ENCODE data around the gene PRKCZ.

DNA sequence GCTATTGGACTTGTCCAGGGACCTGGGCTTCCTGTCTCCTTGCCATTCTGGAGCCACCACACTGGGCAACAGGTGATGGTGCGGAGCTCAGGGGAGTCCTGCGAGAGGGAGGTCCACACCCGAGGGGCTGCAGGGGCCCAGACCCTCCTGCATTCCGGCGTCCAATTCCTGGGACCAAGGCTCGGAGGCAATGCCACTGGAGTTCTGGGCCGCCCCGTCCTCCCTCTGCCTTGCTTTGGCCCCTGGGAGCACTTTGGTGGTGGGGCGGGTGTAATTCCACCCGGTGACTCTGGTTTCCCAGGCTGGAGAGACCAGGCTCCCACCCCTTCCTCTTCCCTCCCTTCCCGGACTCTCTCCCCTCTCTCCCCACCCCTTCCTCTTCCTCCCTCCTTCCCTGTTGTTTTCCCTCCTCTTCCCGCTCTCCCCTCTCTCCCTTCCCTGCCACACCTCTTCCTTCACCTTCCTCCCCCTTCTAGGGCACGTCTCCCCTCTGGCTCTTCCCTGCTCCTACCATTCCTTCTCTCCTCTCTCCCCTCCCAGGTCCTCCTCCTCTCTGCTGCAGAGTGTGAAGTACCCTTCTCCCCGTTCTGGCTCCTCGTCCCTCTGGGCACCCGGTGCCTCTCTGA is 2.0 kb downstream of the PRKCZ start:
- TF ChIP-seq EZH2phosphoT487 (IDR thresholded peaks at IDR 0.05; ENCODE audit: borderline replicate concordance, low read depth, low read length) = no peak
- TF ChIP-seq, protein P1, sequence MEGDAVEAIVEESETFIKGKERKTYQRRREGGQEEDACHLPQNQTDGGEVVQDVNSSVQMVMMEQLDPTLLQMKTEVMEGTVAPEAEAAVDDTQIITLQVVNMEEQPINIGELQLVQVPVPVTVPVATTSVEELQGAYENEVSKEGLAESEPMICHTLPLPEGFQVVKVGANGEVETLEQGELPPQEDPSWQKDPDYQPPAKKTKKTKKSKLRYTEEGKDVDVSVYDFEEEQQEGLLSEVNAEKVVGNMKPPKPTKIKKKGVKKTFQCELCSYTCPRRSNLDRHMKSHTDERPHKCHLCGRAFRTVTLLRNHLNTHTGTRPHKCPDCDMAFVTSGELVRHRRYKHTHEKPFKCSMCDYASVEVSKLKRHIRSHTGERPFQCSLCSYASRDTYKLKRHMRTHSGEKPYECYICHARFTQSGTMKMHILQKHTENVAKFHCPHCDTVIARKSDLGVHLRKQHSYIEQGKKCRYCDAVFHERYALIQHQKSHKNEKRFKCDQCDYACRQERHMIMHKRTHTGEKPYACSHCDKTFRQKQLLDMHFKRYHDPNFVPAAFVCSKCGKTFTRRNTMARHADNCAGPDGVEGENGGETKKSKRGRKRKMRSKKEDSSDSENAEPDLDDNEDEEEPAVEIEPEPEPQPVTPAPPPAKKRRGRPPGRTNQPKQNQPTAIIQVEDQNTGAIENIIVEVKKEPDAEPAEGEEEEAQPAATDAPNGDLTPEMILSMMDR (conservative IDR thresholded peaks at IDR 0.05; ENCODE audit: low read length) = no peak
